PC-9 (cell line): ENCODE results near the gene HLA-DQB2.

Experiments used
- EZH2 ChIP-seq: fragments of 200-600 bp; sonication (generic); IDR thresholded peaks from 2 replicates; pipeline ENCODE4 v1.8.0; 2017; ENCODE audit warnings: antibody characterized with exemption, low read depth
- TF ChIP-seq, protein P1 (sequence below): fragments of 200-600 bp; sonication (generic); conservative IDR thresholded peaks from 2 replicates; pipeline ENCODE4 v1.6.1; 2017; ENCODE audit warnings: mixed run types, antibody characterized with exemption, mild to moderate bottlenecking, moderate library complexity

DNA sequence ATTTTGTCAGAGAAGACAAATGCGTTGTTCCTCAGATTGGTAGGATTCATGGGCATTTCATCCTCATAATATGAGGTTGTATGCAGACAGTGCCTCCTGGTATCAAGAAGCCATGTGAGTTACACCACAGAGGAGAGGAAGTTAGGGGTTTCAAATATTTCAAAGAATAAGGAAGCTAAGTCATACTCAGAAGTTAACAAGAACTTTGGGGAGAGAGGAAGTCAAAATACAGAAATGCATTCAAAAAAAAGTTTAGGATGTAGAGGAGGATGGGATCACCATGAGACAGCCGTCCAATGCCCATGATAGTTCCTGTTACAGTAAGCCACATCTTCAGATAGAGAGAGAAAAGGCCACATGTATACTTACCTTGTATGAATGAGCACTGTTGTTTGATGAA lies 31.2 kb upstream of the HLA-DQB2 start:
- TF ChIP-seq, protein P1, sequence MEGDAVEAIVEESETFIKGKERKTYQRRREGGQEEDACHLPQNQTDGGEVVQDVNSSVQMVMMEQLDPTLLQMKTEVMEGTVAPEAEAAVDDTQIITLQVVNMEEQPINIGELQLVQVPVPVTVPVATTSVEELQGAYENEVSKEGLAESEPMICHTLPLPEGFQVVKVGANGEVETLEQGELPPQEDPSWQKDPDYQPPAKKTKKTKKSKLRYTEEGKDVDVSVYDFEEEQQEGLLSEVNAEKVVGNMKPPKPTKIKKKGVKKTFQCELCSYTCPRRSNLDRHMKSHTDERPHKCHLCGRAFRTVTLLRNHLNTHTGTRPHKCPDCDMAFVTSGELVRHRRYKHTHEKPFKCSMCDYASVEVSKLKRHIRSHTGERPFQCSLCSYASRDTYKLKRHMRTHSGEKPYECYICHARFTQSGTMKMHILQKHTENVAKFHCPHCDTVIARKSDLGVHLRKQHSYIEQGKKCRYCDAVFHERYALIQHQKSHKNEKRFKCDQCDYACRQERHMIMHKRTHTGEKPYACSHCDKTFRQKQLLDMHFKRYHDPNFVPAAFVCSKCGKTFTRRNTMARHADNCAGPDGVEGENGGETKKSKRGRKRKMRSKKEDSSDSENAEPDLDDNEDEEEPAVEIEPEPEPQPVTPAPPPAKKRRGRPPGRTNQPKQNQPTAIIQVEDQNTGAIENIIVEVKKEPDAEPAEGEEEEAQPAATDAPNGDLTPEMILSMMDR, result no peak
- TF ChIP-seq EZH2, result no peak
